ENCODE data around the gene WDFY4.

The WDFY4 gene

GRCh38 chr10:48910548-48910947, 225.9 kb downstream of the WDFY4 start:
- Histone ChIP-seq H2BK12ac (ENCODE audit: low read length) (no peak overlapping the region), H3K4me3 (ENCODE audit: low read length in 2 of 2) (no peak overlapping the region), H2BK15ac (ENCODE audit: low read length) (no peak overlapping the region), H3K9ac (ENCODE audit: low read depth, low read length, poor library complexity) (no peak overlapping the region), H3K79me1 (ENCODE audit: low read depth, low read length) (no peaks in the 10 kb centered on the region), H3K18ac (ENCODE audit: low read length) (no peak overlapping the region), H3K9me3 (replicated peaks in 1 of 2; ENCODE audit: control insufficient read depth in 2 of 2, insufficient read depth in 1 of 2, low read depth in 1 of 2, low read length in 2 of 2) (no peaks in the 10 kb centered on the region), H3K4me2 (ENCODE audit: insufficient read depth, low read length, poor library complexity, severe bottlenecking) (no peak overlapping the region), H3K27ac (replicated peaks; ENCODE audit: low read length) (no peak overlapping the region), H2AK5ac (ENCODE audit: low read depth, low read length) (no peak overlapping the region), H3K14ac (ENCODE audit: low read length) (no peak overlapping the region), H3K23ac (ENCODE audit: low read depth, low read length, poor library complexity) (no peak overlapping the region), H3K4ac (ENCODE audit: low read length) (no peak overlapping the region), H4K91ac (ENCODE audit: low read depth, low read length, poor library complexity) (no peak overlapping the region), H2BK120ac (ENCODE audit: low read depth, low read length) (no peak overlapping the region), H3K36me3 (replicated peaks in 1 of 2; ENCODE audit: control insufficient read depth in 2 of 2, insufficient read depth in 2 of 2, low read length in 2 of 2) (no peaks in the 10 kb centered on the region), H2BK5ac (ENCODE audit: low read length) (no peak overlapping the region), H4K8ac (ENCODE audit: low read depth, low read length) (no peak overlapping the region), H3K27me3 (ENCODE audit: control insufficient read depth in 3 of 3, insufficient read depth in 3 of 3, low read depth in 1 of 3, low read length in 3 of 3) (peaks cover 0 to 5% (median 0%) of the 10 kb centered on the region in 3 experiments), H2AFZ (ENCODE audit: low read length) (no peak overlapping the region), H3K4me1 (ENCODE audit: control insufficient read depth in 2 of 2, insufficient read depth in 1 of 2, low read depth in 1 of 2, low read length in 2 of 2) (no peaks in the 10 kb centered on the region)
- no peak for DNase-seq (ENCODE audit: low spot score)
- WGBS, 2 donors (ENCODE audit: extremely low coverage in 2 of 2, insufficient read length in 2 of 2, insufficient replicate concordance in 1 of 2), result no CpG with 5 or more reads among the region's 5 CpGs

- Histone ChIP-seq H2BK12ac (ENCODE audit: low read length) (no peak overlapping the region), H2BK15ac (ENCODE audit: low read length) (no peak overlapping the region), H3K18ac (ENCODE audit: low read length) (peak overlapping the region; percentile 52), H3K4ac (ENCODE audit: low read length) (no peak overlapping the region), H3K4me1 (ENCODE audit: control insufficient read depth in 2 of 2, insufficient read depth in 1 of 2, low read depth in 1 of 2, low read length in 2 of 2) (no peaks in the 10 kb centered on the region), H3K4me3 (ENCODE audit: low read length in 2 of 2) (no peak overlapping the region), H4K8ac (ENCODE audit: low read depth, low read length) (no peak overlapping the region), H4K91ac (ENCODE audit: low read depth, low read length, poor library complexity) (no peak overlapping the region), H2BK5ac (ENCODE audit: low read length) (no peak overlapping the region), H3K9me3 (replicated peaks in 1 of 2; ENCODE audit: control insufficient read depth in 2 of 2, insufficient read depth in 1 of 2, low read depth in 1 of 2, low read length in 2 of 2) (no peaks in the 10 kb centered on the region), H3K36me3 (replicated peaks in 1 of 2; ENCODE audit: control insufficient read depth in 2 of 2, insufficient read depth in 2 of 2, low read length in 2 of 2) (no peaks in the 10 kb centered on the region), H3K9ac (ENCODE audit: low read depth, low read length, poor library complexity) (no peak overlapping the region), H2AFZ (ENCODE audit: low read length) (no peak overlapping the region), H3K79me1 (ENCODE audit: low read depth, low read length) (no peaks in the 10 kb centered on the region), H3K27ac (replicated peaks; ENCODE audit: low read length) (no peak overlapping the region), H3K27me3 (ENCODE audit: control insufficient read depth in 3 of 3, insufficient read depth in 3 of 3, low read depth in 1 of 3, low read length in 3 of 3) (peaks cover 0 to 23% (median 0%) of the 10 kb centered on the region in 3 experiments), H3K23ac (ENCODE audit: low read depth, low read length, poor library complexity) (no peak overlapping the region), H2BK120ac (ENCODE audit: low read depth, low read length) (no peak overlapping the region), H3K14ac (ENCODE audit: low read length) (no peak overlapping the region), H2AK5ac (ENCODE audit: low read depth, low read length) (no peak overlapping the region), H3K4me2 (ENCODE audit: insufficient read depth, low read length, poor library complexity, severe bottlenecking) (no peak overlapping the region)
- no peak for DNase-seq (ENCODE audit: low spot score)
- WGBS, 2 donors (ENCODE audit: extremely low coverage in 2 of 2, insufficient read length in 2 of 2, insufficient replicate concordance in 1 of 2), result no CpG with 5 or more reads among the region's 14 CpGs
Measured at GRCh38 chr10:48913674-48914073, 229.0 kb downstream of the WDFY4 start.

- Histone ChIP-seq H2BK5ac (ENCODE audit: low read length) (no peak overlapping the region), H2BK15ac (ENCODE audit: low read length) (no peak overlapping the region), H3K27ac (replicated peaks; ENCODE audit: low read length) (no peak overlapping the region), H4K91ac (ENCODE audit: low read depth, low read length, poor library complexity) (no peak overlapping the region), H2AK5ac (ENCODE audit: low read depth, low read length) (no peak overlapping the region), H3K4me1 (ENCODE audit: control insufficient read depth in 2 of 2, insufficient read depth in 1 of 2, low read depth in 1 of 2, low read length in 2 of 2) (peaks cover 2 to 7% of the 10 kb centered on the region in 2 donors), H3K27me3 (ENCODE audit: control insufficient read depth in 3 of 3, insufficient read depth in 3 of 3, low read depth in 1 of 3, low read length in 3 of 3) (no peaks in the 10 kb centered on the region), H3K9ac (ENCODE audit: low read depth, low read length, poor library complexity) (no peak overlapping the region), H2BK12ac (ENCODE audit: low read length) (no peak overlapping the region), H4K8ac (ENCODE audit: low read depth, low read length) (no peak overlapping the region), H3K4me3 (ENCODE audit: low read length in 2 of 2) (no peak overlapping the region), H3K4ac (ENCODE audit: low read length) (no peak overlapping the region), H2AFZ (ENCODE audit: low read length) (no peak overlapping the region), H3K18ac (ENCODE audit: low read length) (no peak overlapping the region), H2BK120ac (ENCODE audit: low read depth, low read length) (no peak overlapping the region), H3K4me2 (ENCODE audit: insufficient read depth, low read length, poor library complexity, severe bottlenecking) (no peak overlapping the region), H3K36me3 (replicated peaks in 1 of 2; ENCODE audit: control insufficient read depth in 2 of 2, insufficient read depth in 2 of 2, low read length in 2 of 2) (no peaks in the 10 kb centered on the region), H3K14ac (ENCODE audit: low read length) (no peak overlapping the region), H3K9me3 (replicated peaks in 1 of 2; ENCODE audit: control insufficient read depth in 2 of 2, insufficient read depth in 1 of 2, low read depth in 1 of 2, low read length in 2 of 2) (no peaks in the 10 kb centered on the region), H3K79me1 (ENCODE audit: low read depth, low read length) (no peaks in the 10 kb centered on the region), H3K23ac (ENCODE audit: low read depth, low read length, poor library complexity) (no peak overlapping the region)
- no peak for DNase-seq (ENCODE audit: low spot score)
- no CpG with 5 or more reads among the region's 3 CpGs for WGBS, 2 donors (ENCODE audit: extremely low coverage in 2 of 2, insufficient read length in 2 of 2, insufficient replicate concordance in 1 of 2)
Measured at GRCh38 chr10:48923748-48924147, 239.1 kb downstream of the WDFY4 start.

GRCh38 chr10:48924988-48925387, 240.3 kb downstream of the WDFY4 start:
- H2AFZ ChIP-seq (ENCODE audit: low read length), result no peak overlapping the region
- H3K9ac ChIP-seq (ENCODE audit: low read depth, low read length, poor library complexity), result no peak overlapping the region
- H2AK5ac ChIP-seq (ENCODE audit: low read depth, low read length), result no peak overlapping the region
- no peak overlapping the region for H3K27ac ChIP-seq (replicated peaks; ENCODE audit: low read length)
- no peak overlapping the region for H3K14ac ChIP-seq (ENCODE audit: low read length)
- no peak overlapping the region for H3K4me3 ChIP-seq (ENCODE audit: low read length in 2 of 2)
- H4K91ac ChIP-seq (ENCODE audit: low read depth, low read length, poor library complexity), result no peak overlapping the region
- no peaks in the 10 kb centered on the region for H3K79me1 ChIP-seq (ENCODE audit: low read depth, low read length)
- H2BK5ac ChIP-seq (ENCODE audit: low read length), result no peak overlapping the region
- no peak for DNase-seq (ENCODE audit: low spot score)
- H3K4me1 ChIP-seq (ENCODE audit: control insufficient read depth in 2 of 2, insufficient read depth in 1 of 2, low read depth in 1 of 2, low read length in 2 of 2), result peaks cover 2 to 7% of the 10 kb centered on the region in 2 donors
- no peak overlapping the region for H3K4me2 ChIP-seq (ENCODE audit: insufficient read depth, low read length, poor library complexity, severe bottlenecking)
- no peak overlapping the region for H2BK15ac ChIP-seq (ENCODE audit: low read length)
- no peak overlapping the region for H3K23ac ChIP-seq (ENCODE audit: low read depth, low read length, poor library complexity)
- no peaks in the 10 kb centered on the region for H3K9me3 ChIP-seq (replicated peaks in 1 of 2; ENCODE audit: control insufficient read depth in 2 of 2, insufficient read depth in 1 of 2, low read depth in 1 of 2, low read length in 2 of 2)
- WGBS, 2 donors (ENCODE audit: extremely low coverage in 2 of 2, insufficient read length in 2 of 2, insufficient replicate concordance in 1 of 2), result no CpG with 5 or more reads among the region's 4 CpGs
- no peak overlapping the region for H4K8ac ChIP-seq (ENCODE audit: low read depth, low read length)
- H3K18ac ChIP-seq (ENCODE audit: low read length), result no peak overlapping the region
- H3K27me3 ChIP-seq (ENCODE audit: control insufficient read depth in 3 of 3, insufficient read depth in 3 of 3, low read depth in 1 of 3, low read length in 3 of 3), result no peaks in the 10 kb centered on the region
- no peak overlapping the region for H2BK12ac ChIP-seq (ENCODE audit: low read length)
- no peaks in the 10 kb centered on the region for H3K36me3 ChIP-seq (replicated peaks in 1 of 2; ENCODE audit: control insufficient read depth in 2 of 2, insufficient read depth in 2 of 2, low read length in 2 of 2)
- no peak overlapping the region for H2BK120ac ChIP-seq (ENCODE audit: low read depth, low read length)
- H3K4ac ChIP-seq (ENCODE audit: low read length), result no peak overlapping the region
